ENCODE data around the gene MOCS1. TPM values are rescaled to one million over a fixed set of nuclear protein-coding genes. Genes with fewer than 3 reads are reported as not detected.
A peak's percentile ranks its signal among the peaks of the same experiment; 100 is the strongest.

MOCS1 gene
- total and polyA plus RNA-seq, 9 of the 15 experiments (the other 6 are each of a cell fraction or from before 2014, with no cell fraction given): 0.69 to 12.7 (median 8.7) TPM

GRCh38 chr6:39934131-39934757 is at the start of gene MOCS1 (continued):
- TF ChIP-seq GMEB1 (CRISPR knock-in tag; IDR thresholded peaks at IDR 0.05) (peak; percentile 80), FOXA1 (IDR thresholded peaks at IDR 0.05; ENCODE audit: borderline replicate concordance) (no peak), HIVEP1 (CRISPR knock-in tag; IDR thresholded peaks at IDR 0.05) (no peak), ZBTB7A (IDR thresholded peaks at IDR 0.05; ENCODE audit: borderline replicate concordance, control insufficient read depth, low read depth, low read length) (0 out of 2 replicates have a peak, but pooled peaks have one; percentile 24), ZFP91 (CRISPR knock-in tag; IDR thresholded peaks at IDR 0.05) (no peak), RBBP5 (IDR thresholded peaks at IDR 0.05; ENCODE audit: borderline replicate concordance, insufficient read depth, low read length, poor library complexity, severe bottlenecking) (no peak), TOE1 (IDR thresholded peaks at IDR 0.05; ENCODE audit: borderline replicate concordance) (no peak), TOE1 (CRISPR knock-in tag; IDR thresholded peaks at IDR 0.05; ENCODE audit: borderline replicate concordance, low read depth) (no peak), ELF2 (CRISPR knock-in tag; IDR thresholded peaks at IDR 0.05) (0 out of 2 replicates have a peak, but pooled peaks have one; percentile 10), PCBP1 (IDR thresholded peaks at IDR 0.05; ENCODE audit: low read depth, low read length, poor library complexity, severe bottlenecking) (no peak), TGIF2 (CRISPR knock-in tag; IDR thresholded peaks at IDR 0.05) (no peak), CXXC5 (CRISPR knock-in tag; IDR thresholded peaks at IDR 0.05) (peak; percentile 76), JUND (IDR thresholded peaks at IDR 0.05; ENCODE audit: borderline replicate concordance, low read depth, low read length) (no peak), JUND (tag; IDR thresholded peaks at IDR 0.05; ENCODE audit: borderline replicate concordance, low read depth, low read length) (0 out of 3 replicates have a peak, but pooled peaks have one; percentile 22), KAT7 (CRISPR knock-in tag; IDR thresholded peaks at IDR 0.05; ENCODE audit: borderline replicate concordance) (0 out of 2 replicates have a peak, but pooled peaks have one; percentile 61), ZNF449 (CRISPR knock-in tag; IDR thresholded peaks at IDR 0.05) (no peak), ZNF121 (CRISPR knock-in tag; conservative IDR thresholded peaks at IDR 0.05) (no peak), RBM17 (IDR thresholded peaks at IDR 0.05; ENCODE audit: borderline replicate concordance, low read depth, low read length) (no peak), NR2C1 (IDR thresholded peaks at IDR 0.05) (peak; percentile 84), NR2C1 (tag; IDR thresholded peaks at IDR 0.05) (peak; percentile 94), CBFA2T3 (IDR thresholded peaks at IDR 0.05) (no peak), POLR2A (conservative IDR thresholded peaks at IDR 0.05) (peak; percentile 58; the same call in 1 of the 2 replicates), SP2 (IDR thresholded peaks at IDR 0.05; ENCODE audit: extremely low read depth, low read depth, low read length, poor library complexity, severe bottlenecking) (no peak), TEAD1 (CRISPR knock-in tag; IDR thresholded peaks at IDR 0.05) (0 out of 4 replicates have a peak, but pooled peaks of 1 of the 2 experiments have one; percentile 27)
